Smooth muscle cell (in vitro differentiated cells): ENCODE results near the gene NSUN7. TPM values are rescaled to one million over a fixed set of nuclear protein-coding genes. Genes with fewer than 3 reads are reported as not detected.

Experiments
- DNase-seq: peaks from one replicate; lab custom pipeline; 2025; ENCODE audit not compliant: unreplicated experiment; lab: John Stamatoyannopoulos, UW
- H2AFZ ChIP-seq: fragments of 200-600 bp; sonication (generic); 2 replicates; pipeline ENCODE4 v1.6.0; 2016; ENCODE audit warnings: antibody characterized with exemption, low read depth, mild to moderate bottlenecking
- H3F3A ChIP-seq: fragments of 200-600 bp; sonication (generic); 2 replicates; pipeline ENCODE4 v1.6.0; 2017; ENCODE audit warnings: antibody characterized with exemption, low read depth
- H3K27ac ChIP-seq: fragments of 200-600 bp; sonication (generic); 2 replicates; pipeline ENCODE4 v1.5.1; 2016; ENCODE audit warnings: low read depth, mild to moderate bottlenecking
- H3K27me3 ChIP-seq: fragments of 200-600 bp; sonication (generic); 2 replicates; pipeline ENCODE4 v1.6.1; 2016; ENCODE audit warnings: low read depth, mild to moderate bottlenecking
- H3K36me3 ChIP-seq: fragments of 200-600 bp; sonication (generic); 2 replicates; pipeline ENCODE4 v1.5.1; 2016; ENCODE audit warnings: low read depth
- H3K4me1 ChIP-seq: fragments of 200-600 bp; sonication (generic); 2 replicates; pipeline ENCODE4 v1.5.1; 2016; ENCODE audit warnings: low read depth
- H3K4me2 ChIP-seq: fragments of 200-600 bp; sonication (generic); 2 replicates; pipeline ENCODE4 v1.6.0; 2016; ENCODE audit warnings: mild to moderate bottlenecking
- H3K4me3 ChIP-seq: fragments of 200-600 bp; sonication (generic); 2 replicates; pipeline ENCODE4 v1.5.1; 2016; ENCODE audit warnings: mild to moderate bottlenecking
- H3K79me2 ChIP-seq: fragments of 200-600 bp; sonication (generic); 2 replicates; pipeline ENCODE4 v1.6.0; 2016; ENCODE audit warnings: low read depth, mild to moderate bottlenecking
- H3K9ac ChIP-seq: fragments of 200-600 bp; sonication (generic); 2 replicates; pipeline ENCODE4 v1.6.0; 2016; ENCODE audit warnings: low read depth
- H3K9me3 ChIP-seq: fragments of 200-600 bp; sonication (generic); replicated peaks from 2 replicates; pipeline ENCODE4 v1.5.1; 2016; ENCODE audit warnings: low read depth
- H4K20me1 ChIP-seq: fragments of 200-600 bp; sonication (generic); 2 replicates; pipeline ENCODE4 v1.6.0; 2016; ENCODE audit warnings: low read depth
- WGBS: methylation state at CpG from one replicate; pipeline ENCODE4 v1.1.7; 2016; ENCODE audit warnings: low lambda C conversion rate; 5-methylcytosine and 5-hydroxymethylcytosine counted together
- polyA plus RNA-seq: library from polyadenylated mRNA; unstranded; fragments of >200 nt; fragmentation: Nextera tagmentation; extraction: Ambion mirVana; gene quantifications from 2 replicates; pipeline ENCODE4 v1.2.1, GENCODE V29; 2016
- total RNA-seq: library from RNA; depleted of rRNA; stranded (reverse); fragments of >200 nt; gene quantifications from 2 replicates; pipeline ENCODE4 v1.2.3, GENCODE V29; 2014
- TF ChIP-seq, protein P1 (sequence below): fragments of 200-600 bp; sonication (generic); IDR thresholded peaks from 2 replicates; pipeline ENCODE4 v1.5.1; 2017; ENCODE audit warnings: borderline replicate concordance, mild to moderate bottlenecking, antibody characterized with exemption; ENCODE audit not compliant: insufficient read depth, poor library complexity, severe bottlenecking

Gene NSUN7
- total and polyA plus RNA-seq, 2 experiments from 2014 or later: 1.8 to 2.5 TPM

DNA sequence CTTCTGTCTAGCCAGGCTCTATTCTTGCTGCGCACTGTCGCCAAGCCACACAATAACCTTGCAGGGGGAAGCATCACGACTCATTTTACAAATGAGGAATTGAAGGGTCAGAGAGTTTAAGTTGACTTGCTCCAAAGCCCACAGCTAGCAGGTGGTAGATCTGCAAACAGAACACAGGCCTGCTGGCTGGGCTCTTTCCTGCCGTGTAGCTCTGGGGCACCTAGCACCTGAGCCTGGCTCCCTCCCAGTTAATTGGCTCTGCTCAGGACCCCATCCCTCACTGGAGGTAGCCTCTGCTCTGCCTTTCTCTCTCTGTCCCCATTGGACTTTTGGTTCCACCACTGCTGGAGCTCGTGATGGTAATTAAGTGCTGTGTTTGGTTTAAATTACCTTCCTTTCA lies 98.5 kb downstream of the NSUN7 start:
- H3K79me2 ChIP-seq: no peaks in the 10 kb centered on the region
- no peak overlapping the region for H3K27ac ChIP-seq
- WGBS: 83% methylated on average over 5 of the region's 5 CpGs
- H3K4me3 ChIP-seq: no peak overlapping the region
- H3K27me3 ChIP-seq: no peaks in the 10 kb centered on the region
- H3K9ac ChIP-seq: no peak overlapping the region
- no peak for DNase-seq
- H3K36me3 ChIP-seq: no peaks in the 10 kb centered on the region
- H3K9me3 ChIP-seq: no peaks in the 10 kb centered on the region
- no peak overlapping the region for H2AFZ ChIP-seq
- no peaks in the 10 kb centered on the region for H3K4me1 ChIP-seq
- H3K4me2 ChIP-seq: no peak overlapping the region
- TF ChIP-seq, protein P1, sequence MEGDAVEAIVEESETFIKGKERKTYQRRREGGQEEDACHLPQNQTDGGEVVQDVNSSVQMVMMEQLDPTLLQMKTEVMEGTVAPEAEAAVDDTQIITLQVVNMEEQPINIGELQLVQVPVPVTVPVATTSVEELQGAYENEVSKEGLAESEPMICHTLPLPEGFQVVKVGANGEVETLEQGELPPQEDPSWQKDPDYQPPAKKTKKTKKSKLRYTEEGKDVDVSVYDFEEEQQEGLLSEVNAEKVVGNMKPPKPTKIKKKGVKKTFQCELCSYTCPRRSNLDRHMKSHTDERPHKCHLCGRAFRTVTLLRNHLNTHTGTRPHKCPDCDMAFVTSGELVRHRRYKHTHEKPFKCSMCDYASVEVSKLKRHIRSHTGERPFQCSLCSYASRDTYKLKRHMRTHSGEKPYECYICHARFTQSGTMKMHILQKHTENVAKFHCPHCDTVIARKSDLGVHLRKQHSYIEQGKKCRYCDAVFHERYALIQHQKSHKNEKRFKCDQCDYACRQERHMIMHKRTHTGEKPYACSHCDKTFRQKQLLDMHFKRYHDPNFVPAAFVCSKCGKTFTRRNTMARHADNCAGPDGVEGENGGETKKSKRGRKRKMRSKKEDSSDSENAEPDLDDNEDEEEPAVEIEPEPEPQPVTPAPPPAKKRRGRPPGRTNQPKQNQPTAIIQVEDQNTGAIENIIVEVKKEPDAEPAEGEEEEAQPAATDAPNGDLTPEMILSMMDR: no peak
- H3F3A ChIP-seq: no peaks in the 10 kb centered on the region
- H4K20me1 ChIP-seq: peaks cover 23% of the 10 kb centered on the region

DNA sequence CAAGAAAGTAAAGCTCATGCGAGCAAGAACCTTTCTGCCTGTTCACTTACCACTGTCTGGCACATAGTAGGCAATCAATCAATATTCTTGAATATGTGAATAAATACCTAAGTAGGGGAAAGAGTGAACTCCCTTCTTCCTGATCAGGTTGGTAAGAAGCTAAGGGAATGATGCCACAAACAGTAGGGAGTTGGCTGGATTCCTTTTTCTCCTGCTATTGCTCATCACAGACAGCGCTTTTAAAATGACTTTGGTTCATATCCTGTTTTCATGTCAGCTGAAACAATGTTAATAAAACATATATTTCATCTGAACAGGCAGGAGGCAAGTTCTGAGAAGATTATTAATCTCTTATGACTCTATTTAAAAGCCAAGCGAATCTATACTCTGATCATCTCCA lies 99.2 kb downstream of the NSUN7 start:
- Histone ChIP-seq H3K4me2 (no peak overlapping the region), H3K4me3 (no peak overlapping the region), H2AFZ (no peak overlapping the region), H3K36me3 (no peaks in the 10 kb centered on the region), H3K79me2 (no peaks in the 10 kb centered on the region), H3K27me3 (no peaks in the 10 kb centered on the region), H3K9ac (no peak overlapping the region), H3K9me3 (no peaks in the 10 kb centered on the region), H4K20me1 (peaks cover 18% of the 10 kb centered on the region), H3K27ac (no peak overlapping the region), H3K4me1 (no peaks in the 10 kb centered on the region), H3F3A (no peaks in the 10 kb centered on the region)
- TF ChIP-seq, protein P1: no peak
- 94% methylated on average over 3 of the region's 3 CpGs for WGBS
- no peak for DNase-seq

DNA sequence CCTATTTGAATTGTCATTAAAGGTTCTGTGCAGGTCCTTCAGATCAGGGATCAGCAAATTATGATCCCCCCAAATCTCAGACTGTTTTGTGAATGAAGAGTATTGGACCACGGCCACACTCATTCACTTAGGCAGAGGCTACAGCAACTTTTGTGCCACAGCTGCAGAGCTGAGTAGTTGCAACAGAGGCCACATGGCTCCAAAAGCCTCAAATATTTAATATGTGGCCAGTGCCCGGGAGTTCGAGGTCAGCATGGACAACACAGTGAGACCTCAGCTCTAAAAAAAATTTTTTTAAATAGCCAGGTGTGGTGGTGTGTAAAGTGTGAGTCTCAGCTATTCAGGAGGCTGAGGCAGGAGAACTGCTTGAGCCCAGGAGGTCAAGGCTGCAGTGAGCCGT lies 100.7 kb downstream of the NSUN7 start:
- Histone ChIP-seq H3K79me2 (no peaks in the 10 kb centered on the region), H3K4me2 (no peak overlapping the region), H2AFZ (no peak overlapping the region), H3K9me3 (no peaks in the 10 kb centered on the region), H3K9ac (no peak overlapping the region), H3K27ac (no peak overlapping the region), H4K20me1 (peaks cover 11% of the 10 kb centered on the region), H3K36me3 (no peaks in the 10 kb centered on the region), H3K27me3 (no peaks in the 10 kb centered on the region), H3F3A (no peaks in the 10 kb centered on the region), H3K4me1 (no peaks in the 10 kb centered on the region), H3K4me3 (no peak overlapping the region)
- TF ChIP-seq, protein P1: no peak
- WGBS: 89% methylated on average over 4 of the region's 4 CpGs
- DNase-seq: no peak

DNA sequence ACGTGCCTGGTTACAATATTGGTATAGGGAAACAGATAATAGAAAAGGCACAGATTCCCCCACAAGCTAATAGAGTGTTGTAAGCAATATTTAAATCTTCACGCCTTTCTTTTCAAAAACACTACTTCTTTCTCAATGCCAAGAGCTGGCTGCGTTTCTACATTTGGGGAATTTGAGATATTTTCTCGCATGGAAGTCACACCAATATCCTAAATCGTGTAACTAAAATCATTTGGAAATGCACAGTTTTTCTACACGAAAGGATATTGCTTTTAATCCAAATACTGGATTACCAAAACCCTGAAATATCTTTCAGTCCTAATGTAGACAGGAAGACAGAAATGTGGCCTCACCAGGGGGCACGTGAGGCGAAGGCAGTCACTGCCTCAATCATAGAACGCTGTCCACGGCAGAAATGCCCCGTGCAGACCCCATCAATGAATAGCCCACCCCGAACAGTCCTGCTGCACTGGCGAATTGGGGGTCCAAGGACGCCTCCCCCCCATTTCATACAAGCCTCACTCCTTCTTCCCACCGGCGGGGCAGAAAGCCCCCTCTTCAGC lies 106.6 kb downstream of the NSUN7 start:
- H3K79me2 ChIP-seq: no peaks in the 10 kb centered on the region
- WGBS: 43% methylated on average over 16 of the region's 16 CpGs
- H3K9me3 ChIP-seq: no peaks in the 10 kb centered on the region
- H2AFZ ChIP-seq: no peak overlapping the region
- H3F3A ChIP-seq: no peaks in the 10 kb centered on the region
- peak overlapping the region; percentile 35 for H3K4me3 ChIP-seq
- no peak overlapping the region for H3K27ac ChIP-seq
- peak overlapping the region; percentile 81 for H3K4me2 ChIP-seq
- H3K4me1 ChIP-seq: peaks cover 5% of the 10 kb centered on the region
- peaks cover 5% of the 10 kb centered on the region for H3K27me3 ChIP-seq
- H3K9ac ChIP-seq: no peak overlapping the region
- peaks cover 45% of the 10 kb centered on the region for H4K20me1 ChIP-seq
- TF ChIP-seq, protein P1: no peak
- no peaks in the 10 kb centered on the region for H3K36me3 ChIP-seq
- no peak for DNase-seq
